T-helper 22 cell (primary cell): ENCODE results near the gene GOLGA6L7.
"Not testable (repeated sequence)": the region's sequence is repeated elsewhere in the genome, so short reads cannot be mapped to it uniquely, and the experiment has no call there.

ENCODE experiments used
- DNase-seq: peaks from one replicate; pipeline ENCODE4 v3.0.0-alpha.2; 2020; ENCODE audit warnings: low read depth

The GOLGA6L7 gene

GRCh38 chr15:28848521-28848920, at the start of gene GOLGA6L7:
Gene GOLGA6L7 (minus strand): TSS chr15:28848644. CDS start chr15:28848549, 95 bp downstream.
- DNase-seq = not testable (repeated sequence)

- no peak for DNase-seq
These were observed 49.6 kb upstream of the GOLGA6L7 start for GRCh38 chr15:28897861-28898585.

GRCh38 chr15:28896951-28897350, 48.5 kb upstream of the GOLGA6L7 start:
- no peak for DNase-seq

- DNase-seq = no peak
These were observed 47.1 kb upstream of the GOLGA6L7 start for GRCh38 chr15:28895566-28895965.

- DNase-seq = no peak
These were observed 46.7 kb upstream of the GOLGA6L7 start for GRCh38 chr15:28895146-28895545.

- no peak for DNase-seq
These were observed 46.2 kb upstream of the GOLGA6L7 start for GRCh38 chr15:28894631-28895030.

GRCh38 chr15:28892789-28893610, 44.6 kb upstream of the GOLGA6L7 start:
- DNase-seq = no peak

GRCh38 chr15:28891588-28891987, 43.1 kb upstream of the GOLGA6L7 start:
- no peak for DNase-seq

GRCh38 chr15:28890711-28891495, 42.5 kb upstream of the GOLGA6L7 start:
- DNase-seq = no peak

GRCh38 chr15:28890291-28890690, 41.8 kb upstream of the GOLGA6L7 start:
- DNase-seq = not testable (repeated sequence)

- not testable (repeated sequence) for DNase-seq
These were observed 41.4 kb upstream of the GOLGA6L7 start for GRCh38 chr15:28889871-28890270.

GRCh38 chr15:28889346-28889745, 40.9 kb upstream of the GOLGA6L7 start:
- no peak for DNase-seq

- no peak for DNase-seq
These were observed 40.5 kb upstream of the GOLGA6L7 start for GRCh38 chr15:28888900-28889299.

- DNase-seq = no peak
These were observed 40.0 kb upstream of the GOLGA6L7 start for GRCh38 chr15:28888302-28888894.

GRCh38 chr15:28887339-28888174, 39.1 kb upstream of the GOLGA6L7 start:
- no peak for DNase-seq

GRCh38 chr15:28886431-28887338, 38.2 kb upstream of the GOLGA6L7 start:
- no peak for DNase-seq

- no peak for DNase-seq
These were observed 37.4 kb upstream of the GOLGA6L7 start, which contains the start of gene APBA2 for GRCh38 chr15:28885630-28886430. Gene APBA2 (plus strand): TSS chr15:28885974. CDS start chr15:29053885, 167,911 bp downstream.

- DNase-seq = no peak
These were observed 36.7 kb upstream of the GOLGA6L7 start for GRCh38 chr15:28885128-28885629.
